H1 (cell line): ENCODE results near the gene ATG9B. TPM values are rescaled to one million over a fixed set of nuclear protein-coding genes. Genes with fewer than 3 reads are reported as not detected.

Source experiments
- CTCF ChIA-PET: fragments of 300-600 bp; sonication (Branson Sonifier 250); formaldehyde crosslinking; loops from one replicate; lab custom pipeline; 2021; ENCODE audit not compliant: partially characterized antibody; lab: Charles Lee
- POLR2A ChIA-PET: fragments of 300-600 bp; sonication (Branson Sonifier 250); formaldehyde crosslinking; loops from one replicate; lab custom pipeline; 2021; ENCODE audit warnings: inconsistent platforms; ENCODE audit not compliant: partially characterized antibody; lab: Charles Lee
- DNase-seq, 2 experiments: peaks; one replicate each; pipeline versions ENCODE4 v3.0.0 to v3.0.0-alpha.2; 2010 to 2022; ENCODE audit warnings: low spot score in 2 of 2, low read depth in 1 of 2, mixed read lengths in 1 of 2
- FAIRE-seq: peaks from 2 replicates; lab custom pipeline; 2011; peaks lifted over from hg19 to GRCh38; lab: Jason Lieb, UNC
- H2AFZ ChIP-seq: 2 replicates; pipeline ENCODE4 v1.8.1; 2012; ENCODE audit warnings: low read length, inconsistent platforms
- H2AK5ac ChIP-seq: 2 replicates; pipeline ENCODE4 v1.6.1; 2013; ENCODE audit warnings: low read depth, low read length
- H2BK120ac ChIP-seq: replicated peaks from 2 replicates; pipeline ENCODE3; 2013; ENCODE audit warnings: low read depth, low read length, inconsistent platforms
- H2BK12ac ChIP-seq: 2 replicates; pipeline ENCODE4 v1.6.1; 2013; ENCODE audit warnings: low read depth, low read length
- H2BK15ac ChIP-seq: 2 replicates; pipeline ENCODE4 v1.6.1; 2013; ENCODE audit warnings: low read length
- H2BK20ac ChIP-seq: 2 replicates; pipeline ENCODE4 v1.6.1; 2013; ENCODE audit warnings: low read length
- H2BK5ac ChIP-seq: 2 replicates; pipeline ENCODE4 v1.6.1; 2013; ENCODE audit warnings: low read depth, low read length
- H3K14ac ChIP-seq: 2 replicates; pipeline ENCODE4 v1.6.1; 2013; ENCODE audit warnings: inconsistent platforms; ENCODE audit not compliant: insufficient read length
- H3K18ac ChIP-seq: 2 replicates; pipeline ENCODE4 v1.6.1; 2013; ENCODE audit warnings: low read length; ENCODE audit errors: extremely low read depth
- H3K23ac ChIP-seq: 2 replicates; pipeline ENCODE4 v1.6.1; 2013; ENCODE audit warnings: inconsistent platforms; ENCODE audit not compliant: insufficient read length
- H3K23me2 ChIP-seq: 2 replicates; pipeline ENCODE4 v1.6.1; 2013; ENCODE audit warnings: low read depth, low read length
- H3K27ac ChIP-seq: 2 replicates; pipeline ENCODE4 v1.6.1; 2011; ENCODE audit warnings: low read depth, low read length, inconsistent platforms
- H3K27me3 ChIP-seq, 4 experiments: replicated peaks in 1 of 4; 1 replicate in 1 of 4; 2 replicates in 3 of 4; pipeline versions ENCODE4 v1.6.1 to v1.8.1; 2011 to 2013; ENCODE audit warnings: low read length in 3 of 4, mild to moderate bottlenecking in 3 of 4, inconsistent platforms in 2 of 4, mixed read lengths in 2 of 4, moderate library complexity in 1 of 4; ENCODE audit not compliant: control insufficient read depth in 3 of 4, insufficient read depth in 3 of 4; ENCODE audit errors: extremely low read depth in 1 of 4
- H3K36me3 ChIP-seq, 4 experiments: 2 replicates each; pipeline versions ENCODE4 v1.6.1 to v1.8.1; 2011 to 2013; ENCODE audit warnings: mild to moderate bottlenecking in 4 of 4, low read length in 3 of 4, moderate library complexity in 2 of 4, control low read depth in 1 of 4, inconsistent platforms in 1 of 4; ENCODE audit not compliant: insufficient read depth in 4 of 4, control insufficient read depth in 2 of 4
- H3K4ac ChIP-seq: replicated peaks from 2 replicates; pipeline ENCODE3; 2013; ENCODE audit warnings: low read length, low read depth, mixed read lengths, inconsistent platforms; ENCODE audit not compliant: insufficient read length
- H3K4me1 ChIP-seq, 4 experiments: replicated peaks in 1 of 4; 1 replicate in 1 of 4; 2 replicates in 3 of 4; pipeline versions ENCODE4 v1.6.1 to v1.8.1; 2011 to 2013; ENCODE audit warnings: low read length in 3 of 4, inconsistent platforms in 2 of 4, mixed read lengths in 1 of 4; ENCODE audit not compliant: insufficient read depth in 4 of 4, control insufficient read depth in 3 of 4
- H3K4me2 ChIP-seq, 2 experiments: 2 replicates each; pipeline versions ENCODE4 v1.6.1 to v1.8.1; 2011 to 2013; ENCODE audit warnings: low read depth in 2 of 2, low read length in 2 of 2, control low read depth in 1 of 2, inconsistent platforms in 1 of 2, mild to moderate bottlenecking in 1 of 2; ENCODE audit not compliant: insufficient read depth in 1 of 2
- H3K4me3 ChIP-seq, 4 experiments: fragments of 200-600, 300-600 bp in 1 of 4; sonication (generic), shearing (Covaris generic), sonication (Bioruptor Twin) in 1 of 4; 2 replicates each; pipeline versions ENCODE4 v1.5.1 to v1.8.1; 2011 to 2016; ENCODE audit warnings: low read length in 4 of 4, low read depth in 3 of 4, control low read depth in 2 of 4, inconsistent platforms in 2 of 4, mild to moderate bottlenecking in 2 of 4, mixed read lengths in 1 of 4, moderate library complexity in 1 of 4; ENCODE audit not compliant: insufficient read depth in 2 of 4; ENCODE audit errors: extremely low read depth in 1 of 4
- H3K56ac ChIP-seq: replicated peaks from 2 replicates; pipeline ENCODE3; 2013; ENCODE audit warnings: low read depth, mild to moderate bottlenecking, mixed read lengths, low read length, inconsistent platforms; ENCODE audit not compliant: insufficient read length
- H3K79me1 ChIP-seq: 2 replicates; pipeline ENCODE4 v1.6.1; 2013; ENCODE audit warnings: low read depth, low read length, control low read depth
- H3K79me2 ChIP-seq, 2 experiments: 2 replicates each; pipeline versions ENCODE4 v1.6.1 to v1.8.1; 2012 to 2013; ENCODE audit warnings: low read length in 2 of 2, mild to moderate bottlenecking in 2 of 2, inconsistent platforms in 1 of 2; ENCODE audit not compliant: insufficient read depth in 2 of 2, control insufficient read depth in 1 of 2
- H3K9ac ChIP-seq, 4 experiments: replicated peaks in 1 of 4; 1 replicate in 1 of 4; 2 replicates in 3 of 4; pipeline versions ENCODE4 v1.6.1 to v1.8.1; 2011 to 2013; ENCODE audit warnings: low read depth in 3 of 4, low read length in 3 of 4, control low read depth in 2 of 4, mild to moderate bottlenecking in 2 of 4, moderate library complexity in 2 of 4, inconsistent platforms in 1 of 4; ENCODE audit errors: extremely low read depth in 1 of 4
- H3K9me3 ChIP-seq, 2 experiments: 2 replicates each; pipeline versions ENCODE4 v1.6.1 to v1.8.1; 2012 to 2013; ENCODE audit warnings: mild to moderate bottlenecking in 2 of 2, moderate library complexity in 2 of 2, control low read depth in 1 of 2, inconsistent platforms in 1 of 2, low read depth in 1 of 2, low read length in 1 of 2, mixed read lengths in 1 of 2; ENCODE audit not compliant: insufficient read depth in 2 of 2
- H4K20me1 ChIP-seq, 2 experiments: replicated peaks in 1 of 2; 2 replicates each; pipeline versions ENCODE3 to v1.8.1; 2011 to 2013; ENCODE audit warnings: inconsistent platforms in 2 of 2, low read length in 2 of 2, mild to moderate bottlenecking in 1 of 2; ENCODE audit not compliant: insufficient read depth in 2 of 2, control insufficient read depth in 1 of 2
- H4K5ac ChIP-seq: 2 replicates; pipeline ENCODE4 v1.6.1; 2013; ENCODE audit warnings: low read length, low read depth, mixed read lengths, inconsistent platforms; ENCODE audit not compliant: insufficient read length
- H4K8ac ChIP-seq: 2 replicates; pipeline ENCODE4 v1.8.0; 2013; ENCODE audit warnings: mild to moderate bottlenecking, moderate library complexity, low read length, inconsistent platforms; ENCODE audit not compliant: insufficient read depth; ENCODE audit errors: extremely low read depth
- H4K91ac ChIP-seq: replicated peaks from 2 replicates; pipeline ENCODE3; 2013; ENCODE audit warnings: low read length, mixed read lengths, inconsistent platforms; ENCODE audit not compliant: insufficient read length
- ASH2L ChIP-seq: fragments of 200-600, 300-600 bp; sonication (generic); IDR thresholded peaks from one replicate; pipeline ENCODE4 v1.7.1; 2017; ENCODE audit warnings: low read length
- BACH1 ChIP-seq: IDR thresholded peaks from 2 replicates; pipeline ENCODE4 v1.6.1; 2012; ENCODE audit warnings: low read length, improper control_type of control experiment
- CBX8 ChIP-seq: fragments of 300-800, 300-1000 bp; sonication (generic); IDR thresholded peaks from 2 replicates; pipeline ENCODE4 v1.7.1; 2016; ENCODE audit warnings: low read depth, low read length, borderline replicate concordance
- FOSL1 ChIP-seq: IDR thresholded peaks from 2 replicates; pipeline ENCODE4 v1.6.1; 2011; ENCODE audit warnings: mild to moderate bottlenecking, low read depth, low read length, moderate library complexity; ENCODE audit not compliant: insufficient read depth
- GABPA ChIP-seq: IDR thresholded peaks from 2 replicates; pipeline ENCODE4 v1.6.1; 2011; ENCODE audit warnings: mild to moderate bottlenecking, low read length, moderate library complexity, borderline replicate concordance; ENCODE audit not compliant: insufficient read depth
- GTF2F1 ChIP-seq: IDR thresholded peaks from 2 replicates; pipeline ENCODE4 v1.6.1; 2012; ENCODE audit warnings: low read depth, low read length, improper control_type of control experiment, borderline replicate concordance
- MAFK ChIP-seq: IDR thresholded peaks from 2 replicates; pipeline ENCODE4 v1.6.1; 2012; ENCODE audit warnings: low read depth, mild to moderate bottlenecking, improper control_type of control experiment, low read length
- RFX5 ChIP-seq: IDR thresholded peaks from 2 replicates; pipeline ENCODE4 v1.6.1; 2011; ENCODE audit warnings: low read depth, low read length, improper control_type of control experiment, borderline replicate concordance
- SIRT6 ChIP-seq: IDR thresholded peaks from one replicate; pipeline ENCODE4 v1.7.1; 2012; ENCODE audit warnings: low read length, inconsistent platforms
- ZNF274 ChIP-seq: IDR thresholded peaks from 2 replicates; pipeline ENCODE4 v1.7.0; 2012; ENCODE audit warnings: low read length, borderline replicate concordance; ENCODE audit errors: extremely low read depth
- WGBS, 2 experiments: shearing (Covaris generic) in 1 of 2; methylation state at CpG; one replicate each; pipeline versions ENCODE4 v1.1.6 to v1.1.7; 2013 to 2015; ENCODE audit warnings: low lambda C conversion rate in 2 of 2, mixed read lengths in 2 of 2, inconsistent platforms in 1 of 2, low coverage in 1 of 2, missing lambda C conversion rate in 1 of 2; ENCODE audit not compliant: insufficient replicate concordance in 2 of 2, insufficient coverage in 1 of 2, insufficient read length in 1 of 2; ENCODE audit errors: extremely low coverage in 1 of 2, missing lambda C conversion rate in 1 of 2; 5-methylcytosine and 5-hydroxymethylcytosine counted together
- polyA plus RNA-seq, 7 experiments: library from polyadenylated mRNA; depleted of rRNA in 3 of 7; stranded (reverse) in 5 of 7; unstranded in 2 of 7; fragments of >200 nt in 5 of 7; fragments of 200-250 nt in 2 of 7; gene quantifications; 1 replicate in 5 of 7; 2 replicates in 1 of 7; 4 replicates in 1 of 7; pipeline versions ENCODE4 v1.2.1 to v1.2.3, GENCODE V29; 2011 to 2013; ENCODE audit warnings: missing spikeins in 2 of 7, mixed read lengths in 2 of 7
- total RNA-seq: library from RNA; stranded (reverse); fragmentation: NEBNext Ultra II Directional; extraction: Animal tissue kit (Norgen Biotek cat#: 25700); gene quantifications from 2 replicates; pipeline ENCODE4 v1.2.1, GENCODE V29; 2021

ATG9B gene
- total and polyA plus RNA-seq, 2 of the 8 experiments (the other 6 are each of a cell fraction or from before 2014, with no cell fraction given), result 1.4 to 2.3 TPM

- 2% methylated on average over 51 of the region's 53 CpGs; no CpG with 5 or more reads in 1 of the 2 experiments for WGBS, 2 experiments
- H3K27me3 ChIP-seq, result peaks cover 0 to 4% (median 0%) of the 10 kb centered on the region in 4 experiments; a peak in 2 of 7 replicates
- no peak within 1 kb of the TSS for H2BK120ac ChIP-seq
- peak within 1 kb of the TSS; percentile 7; the same call in 1 of the 2 replicates for H4K8ac ChIP-seq
- 0 out of 2 replicates have a peak within 1 kb of the TSS, but pooled peaks have one; percentile 39 for H2AK5ac ChIP-seq
- no peak within 1 kb of the TSS for H4K5ac ChIP-seq
- FAIRE-seq (peak; percentile 57), DNase-seq (peak; percentile 99)
- H3K79me1 ChIP-seq, result no peaks in the 10 kb centered on the region; the same call in 1 of the 2 replicates
- H2AFZ ChIP-seq, result peak within 1 kb of the TSS; percentile 71; the same call in 1 of the 2 replicates
- no peak within 1 kb of the TSS for H3K23ac ChIP-seq
- peaks cover 0 to 4% (median 2%) of the 10 kb centered on the region in 4 experiments; a peak in 2 of 7 replicates for H3K4me1 ChIP-seq
- no peak within 1 kb of the TSS for H2BK20ac ChIP-seq
- peak within 1 kb of the TSS; percentile 50; the same call in 1 of the 2 replicates for H2BK12ac ChIP-seq
- peak within 1 kb of the TSS; percentile 15; the same call in 1 of the 2 replicates for H3K27ac ChIP-seq
- no peak within 1 kb of the TSS for H2BK5ac ChIP-seq
- no peak within 1 kb of the TSS for H3K4ac ChIP-seq
- peaks cover 0 to 2% of the 10 kb centered on the region in 2 experiments for H4K20me1 ChIP-seq
- H3K79me2 ChIP-seq, result no peaks in the 10 kb centered on the region
- ChIA-PET POLR2A (interaction anchor here (0.6 to 3.2 kb wide), 12 partner anchors 10 to 1962 kb away, joined by 3 to 18 read pairs (median 4); partner anchors contain the start of gene CDK5), CTCF (interaction anchor here (0.7 to 2.7 kb wide), 17 partner anchors 9 to 83 kb away, joined by 3 to 24 read pairs (median 3); partner anchors contain the start of gene CDK5)
- no peaks in the 10 kb centered on the region for H3K9me3 ChIP-seq
- H4K91ac ChIP-seq, result no peak within 1 kb of the TSS
- H3K4me3 ChIP-seq, result peak within 1 kb of the TSS; percentile 66 to 97 (median 80)
- peaks cover 3% of the 10 kb centered on the region; the same call in 1 of the 2 replicates for H3K23me2 ChIP-seq
- no peak within 1 kb of the TSS for H3K14ac ChIP-seq
- H3K18ac ChIP-seq, result peak within 1 kb of the TSS; percentile 75; the same call in 1 of the 2 replicates
- H3K36me3 ChIP-seq, result no peaks in the 10 kb centered on the region
- peak within 1 kb of the TSS in 3 of 4 experiments; percentile 12 to 45 (median 32); a peak in 4 of 7 replicates for H3K9ac ChIP-seq
- H2BK15ac ChIP-seq, result no peak within 1 kb of the TSS; the same call in 1 of the 2 replicates
- H3K56ac ChIP-seq, result peak within 1 kb of the TSS; percentile 78
- peak within 1 kb of the TSS; percentile 75 to 90 for H3K4me2 ChIP-seq
- TF ChIP-seq MAFK (no peak), GTF2F1 (no peak), CBX8 (no peak), BACH1 (peak; percentile 6; the same call in 1 of the 2 replicates), ZNF274 (no peak), ASH2L (peak; percentile 32), RFX5 (no peak), GABPA (no peak), SIRT6 (no peak), FOSL1 (no peak)
These were observed 4.0 kb upstream of the ATG9B start, which contains the start of gene ABCB8 for GRCh38 chr7:151028131-151028947. ABCB8 (plus strand) TSS chr7:151028450; CDS start chr7:151028516, 66 bp downstream.
